GM13977 (cell line): ENCODE measurements around the gene ABCB7.
"Not testable (repeated sequence)": the region's sequence is repeated elsewhere in the genome, so short reads cannot be mapped to it uniquely, and the experiment has no call there.

Experiments used
- DNase-seq: peaks from one replicate; pipeline ENCODE4 v3.0.0; 2012; ENCODE audit warnings: low spot score
- CTCF ChIP-seq: IDR thresholded peaks from 2 replicates; pipeline ENCODE4 v1.5.1; 2012; ENCODE audit warnings: mild to moderate bottlenecking, control low read depth; ENCODE audit not compliant: insufficient read depth; ENCODE audit errors: extremely low read depth, missing control alignments
- in situ Hi-C: fragments of 300-500 bp; cut with MboI; formaldehyde crosslinking; loops from one replicate; pipeline ENCODE4 v1.12.0; 2022; ENCODE audit warnings: low sequenced_read_pairs, low pct_unique_long_range_greater_than_20kb, mixed read lengths, inconsistent platforms; ENCODE audit not compliant: unreplicated experiment

The ABCB7 gene

DNA sequence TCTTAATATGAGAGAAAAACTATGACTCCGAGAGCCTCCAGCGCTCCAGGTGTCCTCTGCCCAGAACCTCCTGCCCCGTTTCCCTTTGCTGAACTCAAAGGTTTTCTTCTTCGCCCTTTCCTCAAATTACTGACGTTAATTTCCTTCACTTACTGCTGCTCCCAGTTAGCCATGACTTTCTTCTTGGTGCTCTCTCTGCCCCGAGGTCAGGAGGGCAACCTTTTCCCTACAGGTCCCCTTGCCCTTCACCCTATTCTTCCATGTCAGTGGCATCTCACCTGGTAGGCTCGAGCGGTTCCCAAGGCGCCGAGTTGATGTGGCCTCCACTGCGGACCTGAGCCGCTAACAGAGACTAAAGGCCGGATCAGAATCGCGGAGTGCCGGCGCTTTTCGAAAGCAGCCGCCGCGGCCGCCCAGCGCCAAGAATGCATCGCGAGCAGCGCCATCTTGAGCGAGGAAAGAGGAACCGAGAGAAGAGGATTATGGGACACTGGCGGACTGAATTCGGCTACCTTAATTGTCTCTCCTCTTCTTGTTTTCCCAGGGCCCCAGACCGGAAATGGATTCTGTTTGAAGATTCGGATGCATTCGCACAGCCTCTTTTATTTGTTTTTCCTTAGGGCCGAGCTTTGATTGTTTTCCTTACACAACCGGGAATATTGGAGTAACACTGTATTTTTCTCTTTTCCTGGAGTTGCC is at the start of gene ABCB7:
Gene ABCB7 (minus strand): TSS at position 457 of the 699 bp plus-strand sequence. CDS start 11 bp downstream, at position 446.
- in situ Hi-C loops = no loop called here

GRCh38 chrX:75188415-75189206 is 32.5 kb upstream of the ABCB7 start:
- DNase-seq, in situ Hi-C loops: not testable (repeated sequence)

More for the DNA sequence above, at the start of gene ABCB7:
- TF ChIP-seq CTCF = peak; percentile 5
- peak; percentile 30 for DNase-seq

GRCh38 chrX:75181721-75182120 is 25.6 kb upstream of the ABCB7 start:
- in situ Hi-C loops = no loop called here
- DNase-seq = no peak
- TF ChIP-seq CTCF = no peak

GRCh38 chrX:75179536-75180293 is 23.6 kb upstream of the ABCB7 start:
- DNase-seq, in situ Hi-C loops: not testable (repeated sequence)

DNA sequence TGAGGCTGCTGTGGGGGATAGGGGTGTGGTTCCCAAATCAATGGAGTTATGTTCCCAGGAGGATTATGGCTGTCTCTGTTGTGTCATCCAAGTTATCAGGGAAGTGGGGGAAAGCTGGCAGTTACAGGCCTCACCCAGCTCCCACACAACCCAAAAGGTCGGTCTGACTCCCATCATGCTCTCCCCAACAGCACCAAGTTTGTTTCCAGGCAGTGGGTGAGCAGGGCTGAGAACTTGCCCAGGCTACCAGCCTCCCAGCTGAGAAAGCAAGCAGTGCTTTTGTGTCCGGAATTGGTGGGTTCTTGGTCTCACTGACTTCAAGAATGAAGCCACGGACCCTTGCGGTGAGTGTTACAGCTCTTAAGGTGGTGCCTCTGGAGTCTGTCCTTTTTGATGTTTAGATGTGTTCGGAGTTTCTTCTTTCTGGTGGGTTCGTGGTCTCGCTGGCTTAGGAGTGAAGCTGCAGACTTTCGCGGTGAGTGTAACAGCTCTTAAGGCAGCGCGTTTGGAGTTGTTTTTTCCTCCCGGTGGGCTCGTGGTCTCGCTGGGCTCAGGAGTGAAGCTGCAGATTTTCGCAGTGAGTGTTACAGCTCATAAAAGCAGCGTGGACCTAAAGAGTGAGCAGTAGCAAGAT is 16.3 kb upstream of the ABCB7 start:
- DNase-seq, in situ Hi-C loops: not testable (repeated sequence)

DNA sequence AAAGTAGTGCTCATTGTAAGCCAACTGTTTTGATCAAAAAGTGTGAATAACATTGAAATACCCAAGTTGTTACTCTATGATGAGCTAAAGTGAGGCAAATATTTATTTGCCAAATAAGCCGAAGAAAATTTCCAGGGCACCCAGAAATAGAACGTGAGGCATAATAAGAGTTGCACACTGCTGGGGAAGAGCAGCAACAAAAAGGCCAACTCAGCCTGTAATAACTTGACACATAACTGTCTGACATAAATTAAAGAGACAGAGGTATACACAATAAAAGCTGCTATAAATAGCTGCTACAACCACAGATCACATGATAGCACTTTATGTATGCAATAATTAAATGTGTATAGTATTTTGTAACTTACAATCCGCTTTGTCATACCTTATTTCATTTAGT is 2.0 kb upstream of the ABCB7 start:
- TF ChIP-seq CTCF = no peak
- in situ Hi-C loops = no loop called here

DNA sequence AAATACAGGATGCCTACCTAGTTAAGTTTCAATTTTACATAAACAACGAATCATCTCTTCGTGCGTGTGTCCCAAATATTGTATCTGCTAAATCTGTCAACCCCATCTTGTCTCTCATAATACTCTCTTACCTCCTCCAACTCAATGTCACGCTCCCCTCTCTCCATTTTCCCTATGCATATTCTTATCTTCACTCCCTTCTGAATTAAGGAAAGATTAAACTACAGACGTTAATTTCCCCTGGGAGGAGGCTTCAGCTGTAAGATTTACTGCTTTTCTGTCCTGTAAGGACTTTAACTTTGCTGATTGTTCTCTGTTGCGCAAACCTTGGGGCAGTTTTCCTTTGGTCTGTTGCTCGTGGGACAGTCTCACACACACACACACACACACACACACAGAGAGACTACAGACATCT is 455 bp upstream of the ABCB7 start:
- no peak for TF ChIP-seq CTCF
- in situ Hi-C loops = no loop called here
- no peak for DNase-seq

More for the DNA sequence above, 2.0 kb upstream of the ABCB7 start:
- DNase-seq = no peak

DNA sequence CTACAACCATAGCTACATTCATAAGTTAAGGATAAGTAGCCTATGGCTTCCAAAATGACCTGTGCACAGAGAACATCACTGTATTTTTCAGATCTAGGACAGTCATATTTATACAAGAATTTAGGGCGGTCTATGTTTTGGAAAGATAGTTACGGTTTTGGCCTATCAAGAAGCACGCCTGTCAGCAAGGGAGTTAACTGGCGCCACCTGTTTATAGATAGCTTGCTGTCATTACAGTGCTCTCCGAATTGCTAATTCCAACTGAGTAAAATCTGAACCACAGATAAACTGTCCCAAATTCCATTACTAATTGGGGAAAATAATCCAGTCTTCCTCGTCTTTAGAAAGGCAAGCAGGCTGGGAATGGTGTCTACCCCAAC is 646 bp downstream of the ABCB7 start:
- DNase-seq = peak; percentile 13
- in situ Hi-C loops = no loop called here
- no peak for TF ChIP-seq CTCF
